ENCODE data around the gene CLSTN3.

Gene CLSTN3

DNA sequence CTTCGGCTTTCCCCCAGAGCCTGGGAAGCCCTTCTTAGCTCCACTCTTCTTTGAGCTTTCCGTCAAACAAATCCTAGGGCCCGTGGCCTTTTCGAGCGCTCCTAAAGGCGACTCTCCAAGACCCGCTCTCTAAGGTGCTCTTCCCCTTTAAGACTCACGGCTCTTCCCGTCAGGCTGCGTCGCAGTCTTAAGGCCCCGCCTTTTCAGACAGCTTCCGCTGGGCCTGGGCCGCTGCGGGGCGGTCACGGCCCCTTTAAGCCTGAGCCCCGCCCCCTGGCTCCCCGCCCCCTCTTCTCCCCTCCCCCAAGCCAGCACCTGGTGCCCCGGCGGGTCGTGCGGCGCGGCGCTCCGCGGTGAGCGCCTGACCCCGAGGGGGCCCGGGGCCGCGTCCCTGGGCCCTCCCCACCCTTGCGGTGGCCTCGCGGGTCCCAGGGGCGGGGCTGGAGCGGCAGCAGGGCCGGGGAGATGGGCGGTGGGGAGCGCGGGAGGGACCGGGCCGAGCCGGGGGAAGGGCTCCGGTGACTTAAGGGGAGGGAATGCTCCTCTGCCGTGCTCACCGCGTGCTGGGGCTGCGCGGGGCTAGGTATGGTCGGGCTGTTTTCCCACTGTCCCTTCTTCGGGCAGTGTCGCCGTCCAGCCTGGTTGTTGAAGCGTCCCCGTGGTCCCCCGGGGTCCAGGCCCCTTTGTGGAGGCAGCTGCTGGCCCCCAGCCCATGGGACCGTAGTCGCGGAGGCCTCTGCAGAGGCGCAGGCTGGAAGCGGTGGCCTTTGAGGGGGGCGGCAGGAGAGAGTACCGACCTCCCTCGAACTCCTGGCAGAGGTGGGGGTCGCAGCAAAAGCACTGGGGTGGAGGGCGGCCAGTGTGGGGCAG lies 59.5 kb downstream of the CLSTN3 start, which contains the start of gene PEX5:
PEX5 (plus strand) TSS at position 289 of the 870 bp plus-strand sequence. CDS start 692 bp downstream, outside the sequence.
- peak; percentile 97 for DNase-seq (ENCODE audit: low spot score)

DNA sequence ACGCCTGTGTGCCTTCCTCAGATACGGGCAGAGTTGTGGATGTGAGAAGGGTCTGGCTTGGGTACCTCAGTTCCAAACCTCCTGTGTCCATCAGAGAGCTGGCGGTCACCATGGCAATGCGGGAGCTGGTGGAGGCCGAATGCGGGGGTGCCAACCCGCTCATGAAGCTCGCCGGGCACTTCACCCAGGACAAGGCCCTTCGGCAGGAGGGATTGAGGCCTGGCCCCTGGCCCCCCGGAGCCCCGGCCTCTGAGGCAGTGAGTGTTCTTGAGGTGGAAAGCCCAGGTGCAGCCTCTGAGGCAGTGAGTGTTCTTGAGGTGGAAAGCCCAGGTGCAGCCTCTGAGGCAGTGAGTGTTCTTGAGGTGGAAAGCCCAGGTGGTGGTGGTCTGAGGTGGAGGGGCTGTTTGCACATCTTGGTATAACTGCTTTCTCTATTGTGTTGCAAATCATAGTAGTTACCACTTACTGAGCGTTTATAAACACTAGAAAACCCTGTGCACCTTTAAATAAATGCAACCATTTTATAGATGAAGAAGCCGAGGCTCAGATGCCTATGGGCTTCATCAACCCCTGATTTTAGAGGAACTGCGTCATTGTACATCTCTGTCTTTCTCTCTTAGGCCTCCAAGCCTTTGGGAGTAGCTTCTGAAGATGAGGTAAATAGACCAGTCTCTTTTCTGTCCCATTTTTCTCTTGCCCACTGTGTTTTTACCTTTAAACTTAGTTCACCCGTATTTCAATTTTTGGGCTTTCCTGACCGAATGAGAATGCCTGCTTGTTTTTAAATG lies 60.3 kb downstream of the CLSTN3 start:
- no peak for DNase-seq (ENCODE audit: low spot score)

DNA sequence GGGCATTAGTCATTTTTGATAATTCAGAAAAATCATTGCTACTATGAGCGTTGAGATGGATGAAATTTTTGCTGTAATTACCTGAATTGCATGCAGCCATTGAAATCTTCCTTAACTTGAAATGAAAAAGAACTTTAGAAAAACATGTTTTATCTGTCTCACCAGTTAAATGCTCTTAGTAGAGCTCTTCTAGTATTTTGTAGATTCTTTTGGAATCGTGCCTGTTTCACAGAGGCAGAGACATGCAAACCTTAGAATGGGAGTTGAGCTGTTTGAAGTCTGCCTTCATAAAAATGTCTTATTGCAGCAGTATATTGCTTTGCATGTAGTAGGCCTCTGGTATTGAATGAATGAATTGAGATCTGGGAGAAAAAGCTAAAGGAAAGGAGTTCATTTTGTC lies 63.5 kb downstream of the CLSTN3 start:
- no peak for DNase-seq (ENCODE audit: low spot score)

DNA sequence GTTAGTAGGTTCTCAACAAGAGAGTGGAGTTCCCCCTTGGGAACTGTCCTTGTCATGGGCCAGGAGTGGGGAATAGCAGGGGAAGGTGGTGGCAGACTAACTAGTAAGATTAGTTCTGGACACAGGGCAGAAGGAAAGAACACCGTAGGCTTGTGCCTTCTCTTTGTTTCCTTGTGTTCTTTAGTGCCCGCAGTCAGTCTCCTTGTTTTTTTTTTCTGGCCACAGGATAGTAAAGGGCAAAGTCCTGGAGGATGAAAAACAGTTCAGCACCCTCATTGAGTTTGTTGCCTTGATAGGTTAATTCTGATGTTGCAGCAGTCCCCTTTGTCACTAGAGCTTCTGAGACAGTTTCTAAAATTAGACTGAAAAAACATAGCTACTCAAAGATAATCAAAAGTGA lies 67.7 kb downstream of the CLSTN3 start:
- peak; percentile 27 for DNase-seq (ENCODE audit: low spot score)

DNA sequence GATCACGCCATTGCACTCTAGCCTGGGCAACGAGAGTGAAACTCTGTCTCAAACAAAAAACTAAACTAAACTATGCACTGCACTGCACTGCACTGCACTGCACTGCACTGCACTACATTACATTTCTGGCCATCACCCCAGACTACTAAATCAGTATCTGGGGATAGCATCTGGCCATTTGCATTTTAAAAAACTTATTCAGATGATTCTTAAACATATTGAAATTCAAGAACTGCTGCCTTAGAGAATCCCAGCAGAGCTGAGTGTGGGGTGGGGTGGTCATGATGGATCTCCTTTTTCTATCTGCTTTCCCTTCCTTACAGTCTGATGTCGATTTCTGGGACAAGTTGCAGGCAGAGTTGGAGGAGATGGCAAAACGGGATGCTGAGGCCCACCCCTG lies 72.9 kb downstream of the CLSTN3 start:
- no peak for DNase-seq (ENCODE audit: low spot score)

DNA sequence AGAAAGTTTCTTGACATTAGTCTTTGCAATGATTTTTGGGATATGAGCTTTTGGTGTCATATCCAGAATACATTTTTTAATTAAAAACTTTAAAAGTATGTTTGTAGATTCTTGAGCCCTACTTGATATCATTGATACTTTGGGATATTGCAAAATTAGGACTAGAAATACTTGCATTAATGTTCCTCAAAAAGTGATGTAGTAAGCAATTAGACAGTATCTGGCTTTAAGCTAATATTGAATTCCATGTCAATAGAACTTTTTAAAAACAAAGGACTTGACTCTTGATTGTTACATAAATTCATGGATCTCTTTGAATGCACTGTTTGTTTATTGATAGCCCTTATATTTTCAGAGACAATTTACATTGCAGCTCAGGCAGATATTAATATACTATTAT lies 74.9 kb downstream of the CLSTN3 start:
- DNase-seq (ENCODE audit: low spot score): no peak

DNA sequence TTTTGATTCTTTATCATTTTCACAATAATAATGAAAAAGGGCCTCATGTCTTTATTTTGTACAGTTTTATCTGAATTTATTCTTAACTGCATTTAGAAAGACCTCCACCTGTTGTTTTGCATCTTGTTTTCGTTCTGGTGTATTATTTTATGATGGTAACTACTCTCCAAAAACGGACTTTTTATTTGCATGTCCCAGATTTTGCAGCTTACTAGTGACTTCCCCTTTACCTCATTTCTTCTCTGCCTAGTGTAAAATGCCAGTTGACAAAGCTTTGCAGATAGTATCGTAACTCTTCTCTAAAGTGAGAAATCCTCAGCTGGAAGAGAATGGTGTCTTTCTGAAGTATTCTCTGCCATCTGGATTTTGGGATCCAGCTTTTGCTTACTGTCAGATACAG lies 76.5 kb downstream of the CLSTN3 start:
- DNase-seq (ENCODE audit: low spot score): no peak

DNA sequence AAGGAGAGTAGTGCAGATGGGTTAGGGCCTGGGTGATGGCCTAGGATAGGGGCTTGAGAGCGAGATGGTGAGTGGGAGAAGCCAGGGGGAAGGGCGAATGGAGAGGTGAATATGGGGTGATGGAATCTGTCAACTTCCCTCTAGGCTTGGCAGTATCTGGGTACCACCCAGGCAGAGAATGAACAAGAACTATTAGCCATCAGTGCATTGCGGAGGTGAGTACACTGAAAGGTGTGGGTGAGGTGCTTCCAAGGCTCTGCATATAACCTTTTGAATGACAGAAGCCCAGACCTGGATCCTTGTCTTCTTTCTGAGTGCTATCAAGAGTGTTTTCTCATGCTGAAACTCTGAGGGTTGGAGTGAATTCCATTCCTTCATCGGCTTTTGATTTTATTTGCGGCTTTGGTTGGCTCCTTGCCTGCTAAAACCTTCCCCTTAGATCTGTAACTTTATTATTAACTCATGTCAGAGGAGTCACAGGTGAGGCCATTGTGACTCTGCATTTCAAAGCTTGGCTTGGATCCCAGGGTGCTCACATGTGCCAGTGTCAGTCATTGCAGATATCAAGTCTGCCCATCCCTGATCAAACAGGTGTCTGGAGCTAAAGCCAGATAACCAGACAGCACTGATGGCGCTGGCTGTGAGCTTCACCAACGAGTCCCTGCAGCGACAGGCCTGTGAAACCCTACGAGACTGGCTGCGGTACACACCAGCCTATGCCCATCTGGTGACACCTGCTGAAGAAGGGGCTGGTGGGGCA lies 77.9 kb downstream of the CLSTN3 start:
- DNase-seq (ENCODE audit: low spot score): no peak

All from LoVo (cell line).